GM12878 (cell line): ENCODE measurements around the gene ZNF688. TPM values are rescaled to one million over a fixed set of nuclear protein-coding genes. Genes with fewer than 3 reads are reported as not detected.

Experiments
- BHLHE40 ChIP-seq, 2 experiments: fragments of 450-650 bp in 1 of 2; IDR thresholded peaks; 2 replicates each; pipeline ENCODE4 v1.6.1; 2011 to 2017; ENCODE audit warnings: low read depth in 2 of 2, borderline replicate concordance in 1 of 2, improper control_type of control experiment in 1 of 2, low read length in 1 of 2, mild to moderate bottlenecking in 1 of 2
- BMI1 ChIP-seq: fragments of 450-650 bp; IDR thresholded peaks from 2 replicates; pipeline ENCODE4 v1.6.1; 2016; ENCODE audit warnings: mild to moderate bottlenecking, moderate library complexity, borderline replicate concordance
- CEBPB ChIP-seq, 2 experiments: fragments of 150-350 bp in 1 of 2; IDR thresholded peaks; 2 replicates each; pipeline ENCODE4 v1.6.1; 2012 to 2014; ENCODE audit warnings: low read depth in 2 of 2, low read length in 2 of 2, borderline replicate concordance in 1 of 2, inconsistent platforms in 1 of 2
- CREM ChIP-seq: IDR thresholded peaks from 2 replicates; pipeline ENCODE4 v1.6.1; 2014; ENCODE audit warnings: antibody characterized with exemption, low read depth
- JUNB ChIP-seq: IDR thresholded peaks from 2 replicates; pipeline ENCODE4 v1.6.1; 2016; ENCODE audit warnings: antibody characterized with exemption, mild to moderate bottlenecking
- NFYB ChIP-seq: IDR thresholded peaks from 2 replicates; pipeline ENCODE4 v1.6.1; 2011; ENCODE audit warnings: low read depth, mild to moderate bottlenecking, low read length, improper control_type of control experiment, moderate library complexity; ENCODE audit not compliant: insufficient read depth
- POLR2AphosphoS5 ChIP-seq: IDR thresholded peaks from 2 replicates; pipeline ENCODE4 v1.6.1; 2011; ENCODE audit warnings: mild to moderate bottlenecking, low read length, inconsistent platforms
- RAD21 ChIP-seq: IDR thresholded peaks from 2 replicates; pipeline ENCODE4 v1.6.1; 2011; ENCODE audit warnings: mild to moderate bottlenecking, low read depth, low read length, moderate library complexity; ENCODE audit not compliant: insufficient read depth
- RAD51 ChIP-seq: fragments of 450-650 bp; IDR thresholded peaks from 2 replicates; pipeline ENCODE4 v1.6.1; 2016; ENCODE audit warnings: moderate library complexity, mild to moderate bottlenecking, inconsistent platforms
- polyA plus RNA-seq, 11 experiments: library from polyadenylated mRNA; depleted of rRNA in 4 of 11; unstranded in 6 of 11; stranded (reverse) in 5 of 11; fragments of >200 nt; fragmentation: Nextera tagmentation in 4 of 11; fragmentation: Illumina TruSeq in 1 of 11; extraction: Ambion mirVana in 4 of 11; extraction: Trizol in 1 of 11; gene quantifications; 1 replicate in 1 of 11; 2 replicates in 10 of 11; pipeline versions ENCODE4 v1.2.1 to v1.2.3, GENCODE V29; 2011 to 2016; ENCODE audit warnings: inconsistent platforms in 2 of 11, missing spikeins in 2 of 11, low read depth in 1 of 11
- total RNA-seq, 4 experiments: library from RNA; depleted of rRNA in 3 of 4; stranded (reverse); fragments of >200 nt in 3 of 4; fragmentation: Illumina TruSeq in 1 of 4; extraction: Trizol in 1 of 4; gene quantifications; 2 replicates each; pipeline versions ENCODE4 v1.2.1 to v1.2.3, GENCODE V29; 2013 to 2021
- TF ChIP-seq, protein P1 (sequence below): fragments of 450-650 bp; IDR thresholded peaks from 2 replicates; pipeline ENCODE4 v1.6.1; 2016; ENCODE audit warnings: mild to moderate bottlenecking

Gene ZNF688
- total and polyA plus RNA-seq, 10 of the 15 experiments (the other 5 are each of a cell fraction or from before 2014, with no cell fraction given) = 0.14 to 17.4 (median 10.6) TPM

DNA sequence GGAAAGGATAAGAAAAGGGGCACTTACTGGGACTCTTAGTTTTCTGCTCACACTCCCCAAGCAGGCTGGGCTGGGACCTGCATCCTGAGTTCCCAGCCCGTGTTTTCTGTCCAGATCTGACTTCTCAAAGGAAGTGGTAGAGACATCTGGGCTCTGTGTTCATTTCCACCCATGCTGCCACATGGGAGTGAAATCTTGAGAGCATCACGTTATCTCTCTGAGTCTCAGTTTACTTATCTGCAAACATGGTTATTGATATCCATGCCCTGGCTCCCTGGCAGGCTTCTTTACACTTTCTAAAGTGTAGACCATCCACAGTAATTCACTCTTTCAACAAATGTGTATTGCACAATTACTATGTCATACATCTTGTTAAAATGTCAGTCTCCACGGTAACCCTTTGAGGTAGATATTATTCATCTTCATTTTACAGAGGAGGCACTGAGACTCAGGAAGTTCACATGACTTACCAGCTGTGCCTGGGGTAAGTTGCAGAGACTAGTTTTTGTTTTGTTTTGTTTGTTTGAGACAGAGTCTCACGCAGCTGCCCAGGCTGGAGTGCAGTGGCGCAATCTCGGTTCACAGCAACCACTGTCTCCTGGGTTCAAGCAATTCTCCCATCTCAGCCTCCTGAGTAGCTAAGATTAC, 3.4 kb downstream of the ZNF688 start (continued):
- TF ChIP-seq, protein P1, sequence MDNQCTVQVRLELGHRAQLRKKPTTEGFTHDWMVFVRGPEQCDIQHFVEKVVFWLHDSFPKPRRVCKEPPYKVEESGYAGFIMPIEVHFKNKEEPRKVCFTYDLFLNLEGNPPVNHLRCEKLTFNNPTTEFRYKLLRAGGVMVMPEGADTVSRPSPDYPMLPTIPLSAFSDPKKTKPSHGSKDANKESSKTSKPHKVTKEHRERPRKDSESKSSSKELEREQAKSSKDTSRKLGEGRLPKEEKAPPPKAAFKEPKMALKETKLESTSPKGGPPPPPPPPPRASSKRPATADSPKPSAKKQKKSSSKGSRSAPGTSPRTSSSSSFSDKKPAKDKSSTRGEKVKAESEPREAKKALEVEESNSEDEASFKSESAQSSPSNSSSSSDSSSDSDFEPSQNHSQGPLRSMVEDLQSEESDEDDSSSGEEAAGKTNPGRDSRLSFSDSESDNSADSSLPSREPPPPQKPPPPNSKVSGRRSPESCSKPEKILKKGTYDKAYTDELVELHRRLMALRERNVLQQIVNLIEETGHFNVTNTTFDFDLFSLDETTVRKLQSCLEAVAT = 0 out of 2 replicates have a peak, but pooled peaks have one; percentile 26
- TF ChIP-seq CREM (0 out of 2 replicates have a peak, but pooled peaks have one; percentile 9), CEBPB (IDR thresholded peaks at IDR 0.05; ENCODE audit: borderline replicate concordance in 1 of 2, low read depth in 2 of 2, low read length in 2 of 2) (peak in 1 of 2 experiments; percentile 76; a peak in 1 of 4 replicates), BMI1 (peak; percentile 24; the same call in 1 of the 2 replicates), BHLHE40 (IDR thresholded peaks at IDR 0.05; ENCODE audit: borderline replicate concordance in 1 of 2, low read depth in 2 of 2, low read length in 1 of 2) (peak in 1 of 2 experiments; percentile 60; a peak in 2 of 4 replicates), NFYB (no peak), RAD51 (peak; percentile 82), RAD21 (no peak), POLR2AphosphoS5 (0 out of 2 replicates have a peak, but pooled peaks have one; percentile 21), JUNB (0 out of 2 replicates have a peak, but pooled peaks have one; percentile 9)
- TF ChIP-seq, all 136 proteins: peak for 14
